ENCODE measurements around the gene NUDT22.

Gene NUDT22

DNA sequence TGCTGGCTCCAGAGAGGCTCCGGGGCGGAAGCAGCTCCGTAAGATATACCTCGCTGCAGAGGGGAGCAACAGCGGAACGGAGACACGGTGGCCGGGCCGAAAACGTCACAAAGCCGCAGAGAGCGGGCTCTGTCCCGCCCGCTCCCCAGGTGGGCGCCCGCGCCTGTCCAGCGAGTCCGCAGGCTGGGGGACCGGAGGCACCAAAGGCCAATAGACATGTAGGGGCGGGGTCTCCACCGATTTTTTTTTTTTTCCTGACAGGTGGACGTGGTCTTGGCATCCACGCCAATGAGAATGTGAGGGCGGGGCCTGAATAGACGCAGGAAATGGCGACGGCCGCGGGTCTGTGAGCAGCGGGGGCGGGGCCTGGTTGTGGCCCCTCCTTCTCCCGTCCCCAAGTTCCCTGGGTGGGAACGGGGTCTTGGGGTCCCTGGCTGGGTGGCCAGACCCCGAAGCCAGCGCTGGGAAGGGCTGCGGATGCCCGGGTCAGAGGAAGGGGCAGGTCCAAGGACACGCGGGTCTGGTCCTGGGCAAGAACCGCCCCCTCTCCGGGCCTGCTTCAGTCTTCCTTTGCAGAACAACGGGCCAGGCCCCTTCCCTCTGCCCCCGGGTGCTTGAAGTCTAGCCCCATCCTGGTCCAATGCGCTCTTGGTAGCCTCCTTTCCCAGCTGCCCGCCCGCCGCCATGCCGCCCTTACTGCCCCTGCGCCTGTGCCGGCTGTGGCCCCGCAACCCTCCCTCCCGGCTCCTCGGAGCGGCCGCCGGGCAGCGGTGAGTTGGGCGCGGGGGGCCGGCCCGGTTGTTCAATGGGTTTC is 4.3 kb downstream of the NUDT22 start, which contains the start of gene DNAJC4:
Gene DNAJC4 (plus strand): TSS at position 378 of the 814 bp plus-strand sequence. CDS start 307 bp downstream, at position 685.
- TF ChIP-seq EZH2phosphoT487 (IDR thresholded peaks at IDR 0.05; ENCODE audit: borderline replicate concordance, low read length), result no peak
- TF ChIP-seq, protein P1, sequence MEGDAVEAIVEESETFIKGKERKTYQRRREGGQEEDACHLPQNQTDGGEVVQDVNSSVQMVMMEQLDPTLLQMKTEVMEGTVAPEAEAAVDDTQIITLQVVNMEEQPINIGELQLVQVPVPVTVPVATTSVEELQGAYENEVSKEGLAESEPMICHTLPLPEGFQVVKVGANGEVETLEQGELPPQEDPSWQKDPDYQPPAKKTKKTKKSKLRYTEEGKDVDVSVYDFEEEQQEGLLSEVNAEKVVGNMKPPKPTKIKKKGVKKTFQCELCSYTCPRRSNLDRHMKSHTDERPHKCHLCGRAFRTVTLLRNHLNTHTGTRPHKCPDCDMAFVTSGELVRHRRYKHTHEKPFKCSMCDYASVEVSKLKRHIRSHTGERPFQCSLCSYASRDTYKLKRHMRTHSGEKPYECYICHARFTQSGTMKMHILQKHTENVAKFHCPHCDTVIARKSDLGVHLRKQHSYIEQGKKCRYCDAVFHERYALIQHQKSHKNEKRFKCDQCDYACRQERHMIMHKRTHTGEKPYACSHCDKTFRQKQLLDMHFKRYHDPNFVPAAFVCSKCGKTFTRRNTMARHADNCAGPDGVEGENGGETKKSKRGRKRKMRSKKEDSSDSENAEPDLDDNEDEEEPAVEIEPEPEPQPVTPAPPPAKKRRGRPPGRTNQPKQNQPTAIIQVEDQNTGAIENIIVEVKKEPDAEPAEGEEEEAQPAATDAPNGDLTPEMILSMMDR (IDR thresholded peaks at IDR 0.05; ENCODE audit: low read depth, low read length, poor library complexity, severe bottlenecking), result no peak
- peak within 1 kb of the TSS; percentile 89 for H3K4me3 ChIP-seq (ENCODE audit: low read length)
- no peaks in the 10 kb centered on the region for H3K27me3 ChIP-seq (ENCODE audit: control insufficient read depth, low read length)
- peak within 1 kb of the TSS; percentile 94 for H3K27ac ChIP-seq (ENCODE audit: low read depth, low read length)
- H4K20me1 ChIP-seq (ENCODE audit: control insufficient read depth, insufficient read depth, low read depth, low read length), result no peaks in the 10 kb centered on the region
- H3F3A ChIP-seq (ENCODE audit: control insufficient read depth, insufficient read depth), result peaks cover 24% of the 10 kb centered on the region
- peaks cover 75% of the 10 kb centered on the region for H3K4me1 ChIP-seq (ENCODE audit: control insufficient read depth, low read length)
- peak within 1 kb of the TSS; percentile 97 for H3K4me2 ChIP-seq (ENCODE audit: low read length)
- H3K79me2 ChIP-seq (ENCODE audit: control insufficient read depth, low read length), result peaks cover 46% of the 10 kb centered on the region
- no peaks in the 10 kb centered on the region for H3K9me2 ChIP-seq (replicated peaks; ENCODE audit: control insufficient read depth, low read length)
- peaks cover 14% of the 10 kb centered on the region for H3K36me3 ChIP-seq (ENCODE audit: control insufficient read depth, low read length)
- no peaks in the 10 kb centered on the region for H3K9me3 ChIP-seq (ENCODE audit: control insufficient read depth, insufficient read depth, low read length)

DNA sequence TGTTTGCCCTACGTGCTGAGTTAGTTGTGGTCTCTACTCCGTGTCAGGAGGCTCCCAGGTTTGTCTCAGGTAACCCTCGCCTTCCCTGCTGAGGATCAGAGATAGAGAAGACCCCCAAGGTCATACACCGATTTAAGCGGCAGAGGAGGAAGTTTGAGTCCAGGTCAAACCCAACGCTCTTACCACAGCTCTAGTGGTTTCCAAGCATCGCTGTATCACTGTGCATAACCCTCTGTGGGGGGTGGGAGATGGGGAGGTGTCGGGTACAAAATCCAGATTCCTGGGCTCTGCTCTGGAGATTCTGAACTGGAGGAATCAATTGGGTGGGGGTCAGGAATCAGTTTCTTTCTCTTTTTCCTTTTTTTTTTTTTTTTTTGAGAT is 4.9 kb downstream of the NUDT22 start:
- Histone ChIP-seq H3K4me2 (ENCODE audit: low read length) (peak overlapping the region; percentile 97), H3K27ac (ENCODE audit: low read depth, low read length) (peak overlapping the region; percentile 94), H3K36me3 (ENCODE audit: control insufficient read depth, low read length) (peaks cover 18% of the 10 kb centered on the region), H3K79me2 (ENCODE audit: control insufficient read depth, low read length) (peaks cover 50% of the 10 kb centered on the region), H3K9me3 (ENCODE audit: control insufficient read depth, insufficient read depth, low read length) (no peaks in the 10 kb centered on the region), H3F3A (ENCODE audit: control insufficient read depth, insufficient read depth) (peaks cover 24% of the 10 kb centered on the region), H3K9me2 (replicated peaks; ENCODE audit: control insufficient read depth, low read length) (no peaks in the 10 kb centered on the region), H3K4me1 (ENCODE audit: control insufficient read depth, low read length) (peaks cover 78% of the 10 kb centered on the region), H3K27me3 (ENCODE audit: control insufficient read depth, low read length) (no peaks in the 10 kb centered on the region), H4K20me1 (ENCODE audit: control insufficient read depth, insufficient read depth, low read depth, low read length) (no peaks in the 10 kb centered on the region; the same call in 1 of the 2 replicates), H3K4me3 (ENCODE audit: low read length) (peak overlapping the region; percentile 89)
- no peak for TF ChIP-seq EZH2phosphoT487 (IDR thresholded peaks at IDR 0.05; ENCODE audit: borderline replicate concordance, low read length)

DNA sequence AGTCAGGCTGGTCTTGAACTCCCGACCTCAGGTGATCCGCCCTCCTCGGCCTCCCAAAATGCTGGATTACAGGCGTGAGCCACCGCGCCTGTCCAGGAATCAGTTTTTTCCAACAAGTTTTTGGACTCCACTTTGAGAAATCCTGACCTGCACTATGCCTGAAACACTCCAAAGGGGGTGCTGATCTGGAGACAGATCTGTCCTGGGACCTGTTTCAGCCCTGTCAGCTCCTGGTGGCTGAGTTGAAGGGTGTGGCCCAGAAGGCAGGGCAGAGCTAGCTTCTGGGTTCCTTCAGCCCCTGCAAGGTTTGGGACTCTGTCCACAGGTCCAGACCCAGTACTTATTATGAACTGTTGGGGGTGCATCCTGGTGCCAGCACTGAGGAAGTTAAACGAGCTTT is 5.5 kb downstream of the NUDT22 start:
- H3K9me2 ChIP-seq (replicated peaks; ENCODE audit: control insufficient read depth, low read length), result no peaks in the 10 kb centered on the region
- no peaks in the 10 kb centered on the region for H3K9me3 ChIP-seq (ENCODE audit: control insufficient read depth, insufficient read depth, low read length)
- H3K4me1 ChIP-seq (ENCODE audit: control insufficient read depth, low read length), result peaks cover 78% of the 10 kb centered on the region
- no peak for TF ChIP-seq EZH2phosphoT487 (IDR thresholded peaks at IDR 0.05; ENCODE audit: borderline replicate concordance, low read length)
- TF ChIP-seq, protein P1 (IDR thresholded peaks at IDR 0.05; ENCODE audit: low read depth, low read length, poor library complexity, severe bottlenecking), result no peak
- peaks cover 20% of the 10 kb centered on the region for H3K36me3 ChIP-seq (ENCODE audit: control insufficient read depth, low read length)
- no peaks in the 10 kb centered on the region; the same call in 1 of the 2 replicates for H4K20me1 ChIP-seq (ENCODE audit: control insufficient read depth, insufficient read depth, low read depth, low read length)
- H3K4me3 ChIP-seq (ENCODE audit: low read length), result peak overlapping the region; percentile 89
- no peaks in the 10 kb centered on the region for H3K27me3 ChIP-seq (ENCODE audit: control insufficient read depth, low read length)
- no peak overlapping the region for H3K27ac ChIP-seq (ENCODE audit: low read depth, low read length)
- peak overlapping the region; percentile 97 for H3K4me2 ChIP-seq (ENCODE audit: low read length)
- peaks cover 48% of the 10 kb centered on the region for H3K79me2 ChIP-seq (ENCODE audit: control insufficient read depth, low read length)
- peaks cover 24% of the 10 kb centered on the region for H3F3A ChIP-seq (ENCODE audit: control insufficient read depth, insufficient read depth)

Data from DOHH2 (cell line).